ENCODE data around the gene USP34. TPM values are rescaled to one million over a fixed set of nuclear protein-coding genes. Genes with fewer than 3 reads are reported as not detected.
A peak's percentile ranks its signal among the peaks of the same experiment; 100 is the strongest.

USP34 gene
- total RNA-seq, 4 donors from 2014 or later = 49.5 to 129 (median 84.9) TPM

DNA sequence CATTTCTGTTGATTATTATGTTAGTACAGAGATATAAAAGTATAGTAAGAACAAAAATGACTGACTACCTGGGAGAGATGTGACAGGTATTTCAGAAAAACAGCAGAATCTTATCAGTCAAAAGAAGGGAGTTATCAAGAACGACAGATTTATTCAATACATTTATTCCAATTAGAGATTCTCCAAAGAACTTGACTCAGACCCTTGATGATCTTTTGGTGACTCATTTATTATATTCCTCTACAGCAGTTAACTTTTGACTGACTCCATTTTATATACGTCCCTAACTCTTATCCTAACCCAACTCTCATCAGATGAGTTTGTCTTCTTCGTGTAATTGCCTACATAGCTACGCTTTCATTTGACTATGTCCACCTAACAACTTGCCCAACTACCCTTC is 217.8 kb downstream of the USP34 start:
- no peak overlapping the region for H3K27ac ChIP-seq
- intact Hi-C loops (cut with DNase I) = no loop called here
- TF ChIP-seq POLR2A (IDR thresholded peaks at IDR 0.05) = no peak
- H3K4me3 ChIP-seq = no peak overlapping the region
- 73 to 84% methylated on average over 4 of the region's 4 CpGs for WGBS, 2 donors
- peaks cover 0 to 88% (median 8%) of the 10 kb centered on the region in 3 donors for H3K36me3 ChIP-seq
- no peak for DNase-seq
- H3K4me1 ChIP-seq = no peaks in the 10 kb centered on the region
- no peaks in the 10 kb centered on the region for H3K9me3 ChIP-seq
- H3K27me3 ChIP-seq = no peaks in the 10 kb centered on the region

DNA sequence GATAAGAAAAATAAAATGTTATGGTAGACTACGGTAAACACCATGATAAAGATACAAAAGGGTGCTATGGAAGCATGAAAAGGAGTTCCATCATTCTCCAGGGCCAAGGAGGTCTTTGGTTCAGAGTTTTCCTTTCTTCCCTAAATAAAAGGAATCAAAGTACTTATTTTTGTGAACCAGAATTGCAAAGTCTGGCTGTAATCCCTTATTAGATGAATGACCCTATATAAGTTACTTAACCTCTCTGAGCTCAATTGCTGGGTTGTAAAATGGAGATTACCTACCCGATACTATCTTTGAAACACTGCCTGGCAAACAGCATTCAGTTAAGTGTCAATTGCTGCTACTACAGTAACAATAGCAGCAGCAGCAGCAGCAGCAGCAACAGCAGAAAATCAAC is 218.9 kb downstream of the USP34 start:
- Histone ChIP-seq H3K36me3 (peaks cover 0 to 88% (median 12%) of the 10 kb centered on the region in 3 donors), H3K27me3 (no peaks in the 10 kb centered on the region), H3K4me1 (no peaks in the 10 kb centered on the region), H3K4me3 (no peak overlapping the region), H3K9me3 (no peaks in the 10 kb centered on the region), H3K27ac (no peak overlapping the region)
- WGBS, 2 donors = 89 to 90% methylated on average over 2 of the region's 2 CpGs
- intact Hi-C loops (cut with DNase I) = no loop called here
- no peak for DNase-seq
- TF ChIP-seq POLR2A (IDR thresholded peaks at IDR 0.05) = no peak
- TF ChIP-seq, protein P1, sequence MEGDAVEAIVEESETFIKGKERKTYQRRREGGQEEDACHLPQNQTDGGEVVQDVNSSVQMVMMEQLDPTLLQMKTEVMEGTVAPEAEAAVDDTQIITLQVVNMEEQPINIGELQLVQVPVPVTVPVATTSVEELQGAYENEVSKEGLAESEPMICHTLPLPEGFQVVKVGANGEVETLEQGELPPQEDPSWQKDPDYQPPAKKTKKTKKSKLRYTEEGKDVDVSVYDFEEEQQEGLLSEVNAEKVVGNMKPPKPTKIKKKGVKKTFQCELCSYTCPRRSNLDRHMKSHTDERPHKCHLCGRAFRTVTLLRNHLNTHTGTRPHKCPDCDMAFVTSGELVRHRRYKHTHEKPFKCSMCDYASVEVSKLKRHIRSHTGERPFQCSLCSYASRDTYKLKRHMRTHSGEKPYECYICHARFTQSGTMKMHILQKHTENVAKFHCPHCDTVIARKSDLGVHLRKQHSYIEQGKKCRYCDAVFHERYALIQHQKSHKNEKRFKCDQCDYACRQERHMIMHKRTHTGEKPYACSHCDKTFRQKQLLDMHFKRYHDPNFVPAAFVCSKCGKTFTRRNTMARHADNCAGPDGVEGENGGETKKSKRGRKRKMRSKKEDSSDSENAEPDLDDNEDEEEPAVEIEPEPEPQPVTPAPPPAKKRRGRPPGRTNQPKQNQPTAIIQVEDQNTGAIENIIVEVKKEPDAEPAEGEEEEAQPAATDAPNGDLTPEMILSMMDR (IDR thresholded peaks at IDR 0.05) = no peak

DNA sequence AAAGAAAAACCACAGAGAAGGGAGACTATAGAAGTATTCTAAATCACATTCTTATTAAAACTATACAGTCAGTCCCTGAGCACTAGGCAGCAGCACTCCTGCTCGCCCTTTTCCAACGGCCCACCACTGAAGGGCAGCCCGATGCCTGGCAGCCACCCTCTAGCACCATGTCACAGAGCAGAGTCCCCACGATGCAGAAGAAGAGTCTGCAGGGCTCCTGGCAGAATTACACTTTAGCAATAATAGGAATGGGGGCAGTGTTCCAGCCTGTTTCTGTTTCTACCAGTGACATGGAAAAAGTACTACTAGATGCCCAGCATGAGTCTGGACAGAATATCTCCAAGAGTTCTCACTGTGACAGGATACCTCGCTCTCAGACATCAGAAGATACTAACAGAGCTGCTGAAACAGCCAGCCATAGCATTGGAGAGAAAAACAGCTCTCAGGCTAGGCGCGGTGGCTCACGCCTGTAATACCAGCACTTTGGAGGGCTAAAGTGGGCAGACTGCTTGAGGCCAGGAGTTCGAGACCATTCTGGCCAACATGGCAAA is 221.3 kb downstream of the USP34 start:
- TF ChIP-seq, protein P1 (IDR thresholded peaks at IDR 0.05) = no peak
- TF ChIP-seq POLR2A (IDR thresholded peaks at IDR 0.05) = no peak
- Histone ChIP-seq H3K4me3 (no peak overlapping the region), H3K36me3 (peaks cover 0 to 88% (median 16%) of the 10 kb centered on the region in 3 donors), H3K9me3 (no peaks in the 10 kb centered on the region), H3K4me1 (no peaks in the 10 kb centered on the region), H3K27me3 (no peaks in the 10 kb centered on the region), H3K27ac (no peak overlapping the region)
- WGBS, 2 donors = 93 to 97% methylated on average over 5 to 9 of the region's 9 CpGs
- intact Hi-C loops (cut with DNase I) = no loop called here
- no peak for DNase-seq

DNA sequence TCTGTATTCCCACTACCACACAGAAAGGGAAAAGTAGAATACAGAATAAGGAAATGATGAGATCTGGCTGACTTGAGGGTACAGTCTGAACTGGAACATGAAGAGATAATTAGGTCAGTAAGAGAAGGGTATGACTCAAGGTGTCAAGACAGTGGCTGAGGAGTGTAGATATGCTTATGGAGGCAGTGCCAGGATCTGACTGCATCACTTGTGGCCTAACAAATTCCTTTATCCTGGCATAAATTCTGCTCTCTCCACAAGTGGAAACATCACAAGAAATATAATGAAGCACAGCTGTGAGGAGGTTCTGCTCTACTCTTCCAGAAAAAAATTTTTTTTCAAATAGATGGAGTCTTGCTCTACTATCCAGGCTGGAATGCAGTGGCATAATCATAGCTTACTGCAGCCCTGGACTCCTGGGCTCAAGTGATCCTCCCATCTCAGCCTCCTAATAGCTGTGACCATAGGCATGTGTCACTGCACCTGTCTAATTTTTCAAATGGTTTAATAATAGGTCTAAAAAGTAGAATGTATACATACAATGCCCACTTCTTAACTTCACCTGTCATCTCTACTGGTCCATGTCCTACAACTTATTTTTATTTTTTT is 223.6 kb downstream of the USP34 start:
- H3K4me3 ChIP-seq = no peak overlapping the region
- TF ChIP-seq POLR2A (IDR thresholded peaks at IDR 0.05) = no peak
- TF ChIP-seq, protein P1 (IDR thresholded peaks at IDR 0.05) = no peak
- H3K27me3 ChIP-seq = no peaks in the 10 kb centered on the region
- H3K36me3 ChIP-seq = peaks cover 0 to 96% (median 19%) of the 10 kb centered on the region in 3 donors
- no peaks in the 10 kb centered on the region for H3K9me3 ChIP-seq
- intact Hi-C loops (cut with DNase I) = no loop called here
- H3K4me1 ChIP-seq = no peaks in the 10 kb centered on the region
- DNase-seq = no peak
- H3K27ac ChIP-seq = peak overlapping the region in 1 of 4 donors; percentile 21

DNA sequence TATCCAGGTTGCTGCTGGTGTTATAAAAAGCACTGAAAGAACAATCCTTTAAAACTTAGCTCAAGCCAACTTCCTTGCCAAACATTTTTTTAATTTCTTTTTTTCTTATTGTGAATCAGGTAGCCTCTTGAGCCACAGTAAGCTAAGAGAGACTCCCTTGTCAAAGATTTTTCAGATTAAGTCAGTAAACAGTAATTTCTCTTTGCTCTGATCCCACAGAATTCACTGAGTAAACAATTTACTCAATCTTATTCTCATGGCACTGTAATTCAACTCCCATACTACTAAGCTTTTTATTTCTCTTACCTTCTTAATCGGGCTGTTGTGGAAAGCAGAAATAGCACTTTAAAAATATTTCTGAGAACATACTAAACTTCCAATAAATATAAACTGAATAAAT is 226.2 kb downstream of the USP34 start:
- TF ChIP-seq, protein P1 (IDR thresholded peaks at IDR 0.05) = no peak
- TF ChIP-seq POLR2A (IDR thresholded peaks at IDR 0.05) = no peak
- no peaks in the 10 kb centered on the region for H3K4me1 ChIP-seq
- H3K9me3 ChIP-seq = no peaks in the 10 kb centered on the region
- H3K4me3 ChIP-seq = no peak overlapping the region
- peaks cover 0 to 99% (median 11%) of the 10 kb centered on the region in 3 donors for H3K36me3 ChIP-seq
- 52 to 89% methylated on average over 1 of the region's 1 CpG for WGBS, 2 donors
- H3K27ac ChIP-seq = no peak overlapping the region
- intact Hi-C loops (cut with DNase I) = no loop called here
- no peaks in the 10 kb centered on the region for H3K27me3 ChIP-seq
- DNase-seq = no peak

Data from esophagus squamous epithelium (tissue), 5 donors.